C4-2B (cell line): ENCODE measurements around the gene JAKMIP2.

ENCODE experiments used
- H3K27ac ChIP-seq: fragments of 450-650 bp; 2 replicates; pipeline ENCODE4 v1.5.1; 2017
- CTCF ChIP-seq: fragments of 450-650 bp; conservative IDR thresholded peaks from 2 replicates; pipeline ENCODE4 v1.5.1; 2017; ENCODE audit warnings: mild to moderate bottlenecking
- ZFX ChIP-seq: fragments of 450-650 bp; IDR thresholded peaks from 2 replicates; pipeline ENCODE4 v1.6.1; 2017

The JAKMIP2 gene

GRCh38 chr5:147763791-147764525 lies 18.6 kb downstream of the JAKMIP2 start:
- no peak overlapping the region for H3K27ac ChIP-seq

GRCh38 chr5:147760086-147760875 lies 22.2 kb downstream of the JAKMIP2 start:
- TF ChIP-seq CTCF (no peak), ZFX (no peak)
- H3K27ac ChIP-seq = no peak overlapping the region

More at GRCh38 chr5:147763791-147764525, 18.6 kb downstream of the JAKMIP2 start:
- TF ChIP-seq CTCF (no peak), ZFX (no peak)

- no peak overlapping the region for H3K27ac ChIP-seq
Measured at GRCh38 chr5:147759441-147759840, 23.1 kb downstream of the JAKMIP2 start.

GRCh38 chr5:147756566-147756965 lies 26.0 kb downstream of the JAKMIP2 start:
- TF ChIP-seq CTCF (no peak), ZFX (no peak)
- no peak overlapping the region for H3K27ac ChIP-seq

More at GRCh38 chr5:147759441-147759840, 23.1 kb downstream of the JAKMIP2 start:
- TF ChIP-seq ZFX = no peak
- TF ChIP-seq CTCF = no peak

GRCh38 chr5:147754372-147755122 lies 28.0 kb downstream of the JAKMIP2 start:
- H3K27ac ChIP-seq = no peak overlapping the region
- TF ChIP-seq CTCF (no peak), ZFX (no peak)

- H3K27ac ChIP-seq = no peak overlapping the region
- TF ChIP-seq CTCF = no peak
- TF ChIP-seq ZFX = no peak
Measured at GRCh38 chr5:147753765-147754164, 28.8 kb downstream of the JAKMIP2 start.
